NCI-H345 treated with DMSO at 0.1 percent for 48 hours (cell line): ENCODE measurements around the gene MAGI2.

ENCODE experiments used
- DNase-seq: peaks from one replicate; lab custom pipeline; 2025; ENCODE audit not compliant: unreplicated experiment; lab: John Stamatoyannopoulos, UW

Gene MAGI2

DNA sequence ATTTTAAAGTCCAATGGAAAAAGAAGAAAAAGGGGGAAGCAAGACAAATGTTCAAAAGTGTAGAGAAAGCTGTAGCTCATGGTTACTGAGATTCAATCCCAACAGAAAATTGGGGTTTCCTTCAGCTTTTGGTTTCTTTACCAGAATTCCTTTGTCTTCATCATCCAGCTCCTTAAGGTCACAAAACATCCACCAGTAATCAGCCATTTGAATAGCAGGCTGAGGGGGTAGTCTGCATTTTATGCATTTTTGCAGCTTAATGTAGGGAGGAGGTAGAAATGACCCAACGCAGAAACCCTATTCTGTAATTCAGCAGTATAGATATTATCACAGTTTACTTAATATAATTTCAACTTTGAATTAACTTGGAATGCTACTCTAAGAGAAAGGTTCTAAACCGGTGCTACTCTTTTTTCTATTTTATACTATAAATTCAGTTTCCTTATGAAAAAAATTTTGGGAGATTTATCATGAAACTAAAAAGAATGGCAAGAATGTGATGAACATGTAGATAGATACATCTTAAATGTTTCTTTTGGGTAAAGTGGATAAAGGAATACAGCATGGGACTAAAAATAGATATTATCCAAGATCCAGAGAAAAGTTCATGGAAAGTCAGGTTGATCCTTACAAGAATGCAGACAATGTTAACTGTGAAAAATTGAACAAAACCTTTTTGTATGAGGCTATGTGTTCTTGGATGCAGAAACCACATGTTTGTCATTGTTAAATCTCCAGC lies 1058.0 kb downstream of the MAGI2 start:
- DNase-seq: no peak

DNA sequence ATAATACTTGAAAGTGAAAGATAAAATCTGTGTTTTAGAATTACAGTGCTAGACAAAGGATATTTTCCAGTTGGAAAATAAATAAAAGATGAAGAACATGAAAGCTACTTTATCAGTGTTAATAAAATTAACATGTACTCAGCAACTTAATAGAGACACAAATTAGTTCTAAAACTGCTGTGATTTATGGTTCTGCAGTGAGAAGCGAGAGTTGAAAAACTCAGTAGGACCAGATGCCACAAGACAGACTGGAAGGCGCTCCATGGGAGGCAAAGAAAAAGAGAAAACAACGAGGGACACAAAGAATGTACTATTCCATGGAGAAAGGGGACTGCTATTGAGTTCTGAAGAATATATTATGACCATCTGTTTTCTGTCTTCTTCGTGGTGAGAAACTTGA lies 1064.4 kb downstream of the MAGI2 start:
- DNase-seq: no peak

DNA sequence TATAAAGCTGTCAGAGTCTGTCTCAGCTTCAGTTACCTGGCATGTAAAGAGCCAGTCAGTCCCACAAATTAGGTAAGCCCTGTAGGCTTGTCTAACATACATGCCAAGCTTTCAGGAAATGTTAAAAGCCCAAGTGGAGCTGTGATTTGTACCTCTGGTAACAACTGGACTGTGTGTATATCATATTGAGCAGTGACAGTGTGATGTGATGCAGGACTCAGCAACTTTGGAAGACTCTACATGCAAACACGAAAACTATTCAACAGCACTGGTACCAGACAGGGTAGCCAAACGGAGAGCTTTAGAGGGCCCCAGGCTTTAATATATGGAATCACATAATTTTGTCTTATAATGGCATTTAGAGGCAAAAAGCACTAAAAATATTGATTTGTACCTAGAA lies 1066.9 kb downstream of the MAGI2 start:
- no peak for DNase-seq

DNA sequence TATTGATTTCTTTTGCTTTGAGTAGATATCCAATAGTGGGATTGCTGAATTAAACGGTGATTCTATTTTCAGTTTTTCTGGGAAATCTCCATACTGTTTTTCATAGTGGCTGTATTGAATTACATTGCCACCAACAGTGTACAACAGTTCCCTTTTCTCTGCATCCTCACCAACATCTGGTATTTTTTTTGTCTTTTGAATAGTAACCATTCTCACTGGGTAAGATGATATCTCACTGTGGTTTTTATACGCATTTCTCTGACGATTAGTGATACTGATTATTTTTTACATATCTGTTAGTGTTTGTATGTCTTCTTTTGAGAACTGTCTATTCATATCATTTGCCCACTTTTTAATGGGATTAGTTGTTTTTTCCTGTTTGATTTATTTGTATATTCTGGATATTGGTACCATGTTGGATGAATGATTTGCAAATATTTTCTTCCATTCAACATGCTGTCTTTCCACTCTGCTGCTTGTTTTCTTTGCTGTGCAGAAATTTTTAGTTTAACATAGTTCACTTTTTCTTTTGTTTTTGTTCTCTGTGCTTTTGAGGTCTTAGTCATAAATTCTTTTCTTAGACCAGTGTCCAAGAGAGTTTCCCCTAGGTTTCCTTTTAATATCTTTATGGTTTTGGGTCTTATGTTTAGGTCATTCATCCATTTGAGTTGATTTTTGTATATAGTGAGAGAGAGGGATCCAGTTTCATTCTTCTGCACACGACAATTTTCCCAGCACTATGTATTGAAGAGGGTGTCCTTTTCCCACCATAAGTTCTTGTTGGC lies 1070.2 kb downstream of the MAGI2 start:
- no peak for DNase-seq

DNA sequence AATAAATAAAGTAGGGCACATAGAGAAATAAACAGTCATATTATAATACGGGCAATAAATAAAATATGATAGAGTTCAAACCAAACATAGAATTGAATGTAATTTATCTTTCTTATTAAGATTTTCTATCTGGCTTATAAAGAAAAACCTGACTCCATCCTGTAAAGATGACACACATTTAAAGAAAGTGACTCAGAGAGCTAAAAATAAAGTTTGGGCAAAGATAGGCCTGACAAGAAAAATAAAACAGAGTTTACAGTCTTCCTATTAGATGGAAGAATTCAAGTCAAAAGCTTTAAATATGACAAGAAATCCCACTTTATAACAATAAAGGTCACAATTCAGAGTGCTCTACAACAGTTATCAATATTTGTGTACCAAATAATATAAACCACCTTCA lies 1074.3 kb downstream of the MAGI2 start:
- no peak for DNase-seq

DNA sequence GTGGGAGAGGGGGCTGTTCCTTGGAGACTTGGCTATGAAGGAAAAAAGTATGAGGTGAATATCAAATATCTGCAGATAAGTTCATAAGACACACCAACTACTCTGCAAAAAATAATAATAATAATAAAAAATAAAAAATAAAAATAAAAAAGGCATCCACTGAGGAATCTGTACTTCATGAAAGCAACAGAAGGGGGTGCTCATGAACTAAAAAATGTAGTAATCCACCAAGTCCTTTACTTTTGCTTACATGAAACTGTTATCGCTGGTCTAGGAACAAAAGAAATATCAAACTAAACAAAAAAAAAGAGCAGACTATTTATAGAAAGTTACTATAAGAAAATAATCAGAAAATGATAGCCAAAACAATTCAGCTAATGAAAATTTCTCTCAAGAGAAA lies 1075.9 kb downstream of the MAGI2 start:
- no peak for DNase-seq

DNA sequence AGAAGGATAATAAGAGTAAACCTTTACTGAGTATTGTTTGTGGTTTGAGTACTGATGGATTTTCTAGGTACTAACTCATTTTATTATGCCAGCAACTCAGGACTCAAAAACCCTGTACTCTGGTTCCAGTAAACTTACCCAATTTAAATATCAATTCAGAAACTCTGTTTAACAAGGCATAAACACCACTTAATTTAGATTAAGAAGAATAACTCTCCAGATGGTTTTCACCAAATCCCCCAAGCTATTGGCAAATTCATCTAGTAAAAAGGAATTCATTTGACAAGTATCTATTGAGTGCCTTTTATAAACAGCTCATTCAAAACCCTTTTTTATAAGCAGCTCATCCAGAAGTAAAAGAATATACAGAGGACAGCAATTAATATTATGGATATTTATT lies 1082.5 kb downstream of the MAGI2 start:
- no peak for DNase-seq

DNA sequence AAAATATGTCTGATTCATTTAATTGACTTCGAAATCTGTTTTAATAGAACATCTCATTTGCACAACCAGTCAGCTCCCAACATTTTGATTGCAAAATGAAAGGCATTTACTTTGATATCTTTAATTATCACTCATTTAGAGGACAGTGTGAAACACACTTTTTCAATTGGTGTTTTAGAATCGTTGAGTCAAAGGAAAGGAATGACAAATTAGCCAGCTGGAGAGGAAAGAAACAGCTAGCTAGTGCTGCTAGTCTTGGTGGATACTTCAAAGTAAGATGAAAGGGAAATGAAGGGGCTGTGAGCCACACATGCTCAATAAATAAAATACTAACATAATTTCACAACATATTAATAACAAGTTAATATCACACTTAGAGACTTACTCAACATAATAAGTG lies 1084.7 kb downstream of the MAGI2 start:
- no peak for DNase-seq

DNA sequence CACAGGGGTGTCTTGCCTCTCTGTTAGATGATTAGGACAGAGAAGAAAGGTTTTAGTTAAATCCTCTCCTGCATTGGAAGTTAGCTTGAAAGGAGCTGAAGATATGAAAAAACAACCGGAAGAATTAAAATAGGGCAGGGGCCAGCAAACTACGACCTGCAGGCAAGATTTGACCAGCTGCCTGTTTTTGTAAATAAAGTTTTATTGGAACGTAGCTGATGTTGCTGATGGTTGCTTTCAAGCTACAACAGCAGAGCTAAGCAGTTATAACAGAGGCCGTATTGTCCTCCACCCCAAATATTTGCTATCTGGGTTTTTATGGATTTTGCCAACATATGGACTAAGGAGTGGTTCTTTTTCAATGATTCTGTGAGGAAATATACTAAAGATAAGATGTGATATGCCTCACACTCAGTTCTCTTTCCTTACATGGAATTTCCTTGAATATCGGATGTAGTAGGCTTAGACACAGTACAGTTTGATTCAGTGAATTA lies 1086.1 kb downstream of the MAGI2 start:
- DNase-seq: no peak

DNA sequence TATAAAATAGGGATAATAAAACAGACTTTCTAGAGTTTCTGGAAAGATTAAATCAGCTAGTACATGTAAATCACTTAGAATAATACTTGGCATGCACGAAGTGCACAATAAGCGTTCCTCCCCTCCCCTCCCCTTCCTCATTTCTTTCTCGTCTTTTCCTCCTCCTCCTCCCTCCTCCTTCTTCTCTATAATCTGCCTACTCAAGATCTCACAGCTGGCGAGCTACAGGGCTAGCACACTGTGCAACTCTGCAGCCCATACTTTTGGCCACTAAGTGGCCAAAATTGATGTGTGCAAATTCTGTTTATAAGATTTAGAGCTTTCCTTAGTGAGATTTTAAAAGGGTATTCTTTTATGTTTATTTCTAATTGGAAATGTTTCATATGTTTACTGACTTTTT lies 1089.6 kb downstream of the MAGI2 start:
- no peak for DNase-seq

DNA sequence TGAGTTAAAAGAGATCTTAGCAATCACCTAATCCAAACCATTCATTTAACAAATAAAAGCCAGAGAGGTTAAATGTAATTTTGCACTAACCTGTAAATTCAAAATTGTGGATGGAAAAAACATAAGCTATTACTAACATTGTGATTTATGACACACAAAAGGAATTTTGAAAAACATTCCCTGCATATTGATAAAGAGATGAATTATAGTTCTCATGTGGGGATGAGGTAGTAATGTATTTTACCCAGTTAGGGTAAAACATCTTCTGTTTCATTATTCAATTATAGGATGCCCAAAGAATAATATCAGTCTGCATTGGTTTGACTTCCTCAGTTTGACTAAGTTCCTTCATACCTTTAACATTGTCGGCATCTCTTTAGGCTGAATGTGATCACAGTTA lies 1093.6 kb downstream of the MAGI2 start:
- no peak for DNase-seq

DNA sequence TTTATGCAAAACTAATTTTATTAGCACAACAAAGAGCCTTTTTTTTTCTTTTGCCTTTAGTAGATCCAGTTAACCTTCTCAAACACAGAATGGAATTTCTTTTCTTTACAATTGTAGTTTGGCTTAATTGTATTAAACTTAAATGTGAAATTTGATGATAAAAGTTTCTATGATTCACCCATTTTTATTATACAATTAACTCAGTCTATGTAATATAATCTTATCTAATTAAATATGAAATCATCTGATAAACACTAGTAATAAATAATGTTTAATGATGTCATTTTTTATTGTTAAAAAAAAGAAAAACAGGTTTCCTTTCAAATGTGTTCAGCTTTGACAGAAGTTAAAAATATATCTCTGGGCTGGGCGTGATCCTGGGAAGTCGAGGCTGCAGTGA lies 1095.8 kb downstream of the MAGI2 start:
- DNase-seq: no peak

DNA sequence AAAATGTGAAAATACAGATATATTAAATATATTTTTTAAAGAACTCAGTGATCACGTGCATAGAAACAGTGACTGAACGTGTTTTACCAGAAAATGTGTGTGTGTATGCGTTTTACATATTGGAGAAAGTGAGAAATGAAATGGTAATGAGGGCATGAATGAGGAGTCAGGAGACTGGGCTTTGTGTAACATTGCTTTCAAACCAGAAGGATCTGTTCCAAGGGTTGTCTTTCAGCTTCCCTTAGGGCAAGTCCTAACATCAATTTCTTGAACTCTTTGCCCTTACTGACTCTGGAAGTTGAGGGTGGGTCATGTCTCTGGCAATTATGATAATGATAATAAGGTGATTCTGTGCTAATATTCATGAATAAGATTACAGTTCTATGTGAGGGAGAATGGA lies 1097.6 kb downstream of the MAGI2 start:
- DNase-seq: no peak

DNA sequence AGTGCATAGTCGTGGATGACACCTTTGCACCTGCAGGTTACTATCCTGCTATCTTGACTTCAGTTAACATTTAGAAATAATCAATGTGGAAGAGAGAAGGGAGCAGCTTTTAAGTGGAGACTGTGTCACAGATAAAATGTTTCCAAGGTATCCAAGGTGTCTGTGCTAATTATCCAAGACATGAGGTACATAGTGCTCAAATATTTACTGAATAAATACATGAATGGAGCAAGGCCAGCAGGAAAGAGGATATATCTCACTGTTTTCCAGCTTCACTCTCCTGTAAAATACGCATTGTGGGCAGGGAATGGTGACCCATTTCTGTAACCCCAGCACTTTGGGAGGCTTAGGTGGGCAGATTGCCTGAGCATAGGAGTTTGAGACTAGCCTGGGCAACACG lies 1102.5 kb downstream of the MAGI2 start:
- no peak for DNase-seq

DNA sequence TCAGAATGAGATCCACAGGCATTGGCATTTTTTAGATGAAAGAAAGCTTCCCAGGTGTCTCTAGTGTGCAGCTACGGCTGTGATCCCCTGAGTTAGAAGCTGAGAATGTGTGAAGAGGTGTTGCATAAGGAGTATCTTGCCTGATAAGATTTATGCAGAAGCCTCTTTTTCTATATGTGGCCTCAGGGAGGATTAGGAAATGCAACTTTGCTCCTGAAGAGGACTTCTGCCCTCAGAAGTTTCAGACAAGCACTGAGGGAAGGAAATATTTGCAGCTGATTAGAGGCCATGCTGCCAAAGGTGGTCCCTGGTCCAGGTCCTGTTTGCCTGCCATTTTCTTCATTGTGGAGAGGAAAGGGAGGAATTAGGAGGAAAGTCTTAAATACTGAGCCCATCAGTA lies 1103.1 kb downstream of the MAGI2 start:
- no peak for DNase-seq

DNA sequence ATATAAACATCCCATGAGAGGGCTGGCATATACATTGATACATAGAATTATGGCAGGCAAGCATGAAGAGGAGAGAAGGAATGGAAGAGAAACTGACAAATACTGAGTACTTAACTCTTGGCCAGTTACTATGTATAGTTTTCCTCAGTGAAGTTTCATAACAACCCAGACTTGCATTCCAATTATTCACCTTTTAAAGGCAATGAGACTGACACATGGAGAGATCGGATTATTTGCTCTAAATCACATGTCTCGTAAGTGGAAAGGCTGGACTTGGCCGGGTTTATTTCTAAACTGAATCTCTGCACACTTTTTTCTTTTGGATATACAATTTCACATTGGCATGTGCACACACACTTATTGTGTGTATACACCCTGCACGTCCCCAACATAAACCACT lies 1106.6 kb downstream of the MAGI2 start:
- DNase-seq: no peak

DNA sequence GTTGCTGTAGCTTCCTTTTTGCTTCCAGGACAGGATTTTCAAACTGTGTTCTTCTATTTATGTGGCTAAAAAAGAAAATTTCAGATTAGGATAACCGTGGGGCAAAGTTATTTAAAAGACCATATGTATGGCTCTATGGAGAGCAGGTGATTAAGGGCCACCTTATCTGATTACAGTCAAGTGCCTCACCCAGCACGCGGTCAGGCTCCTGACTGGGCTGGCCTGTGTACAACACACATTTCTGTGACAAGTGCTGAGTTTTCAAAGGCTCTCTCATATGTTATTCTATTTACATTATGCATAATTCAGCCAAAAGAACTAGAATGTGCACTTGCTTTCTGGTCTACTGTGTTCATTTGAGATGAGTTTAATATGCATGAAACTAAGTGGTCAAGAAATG lies 1107.5 kb downstream of the MAGI2 start:
- DNase-seq: no peak

DNA sequence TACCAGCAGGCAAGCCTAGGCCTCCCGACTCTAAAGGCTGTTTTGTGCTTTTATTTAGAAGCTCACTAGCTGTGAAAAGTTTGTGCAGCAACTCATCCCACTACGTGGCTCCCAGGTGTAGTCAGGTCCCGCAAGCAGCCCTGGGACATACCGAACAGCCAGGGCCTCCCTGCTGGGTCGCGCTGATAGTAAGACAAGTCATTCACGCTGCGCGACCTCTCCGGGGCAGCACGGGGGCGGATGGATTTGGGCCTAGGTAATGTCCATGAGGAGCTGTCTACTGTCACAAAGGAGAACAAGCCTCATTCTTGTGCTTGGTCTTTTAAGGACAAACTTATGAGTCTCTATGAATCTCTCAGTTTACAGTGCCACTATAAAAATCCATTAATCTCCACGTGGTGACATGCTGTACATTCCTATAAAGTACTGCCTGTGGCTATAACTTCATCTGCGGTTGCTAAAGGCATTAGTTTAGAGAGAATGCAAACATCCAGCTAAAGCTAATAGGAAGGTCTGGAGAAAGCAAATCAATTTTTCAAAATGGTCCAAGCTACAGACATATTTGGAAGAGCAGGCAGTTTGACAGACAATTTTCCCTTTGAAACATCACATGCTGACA lies 1108.1 kb downstream of the MAGI2 start:
- no peak for DNase-seq

DNA sequence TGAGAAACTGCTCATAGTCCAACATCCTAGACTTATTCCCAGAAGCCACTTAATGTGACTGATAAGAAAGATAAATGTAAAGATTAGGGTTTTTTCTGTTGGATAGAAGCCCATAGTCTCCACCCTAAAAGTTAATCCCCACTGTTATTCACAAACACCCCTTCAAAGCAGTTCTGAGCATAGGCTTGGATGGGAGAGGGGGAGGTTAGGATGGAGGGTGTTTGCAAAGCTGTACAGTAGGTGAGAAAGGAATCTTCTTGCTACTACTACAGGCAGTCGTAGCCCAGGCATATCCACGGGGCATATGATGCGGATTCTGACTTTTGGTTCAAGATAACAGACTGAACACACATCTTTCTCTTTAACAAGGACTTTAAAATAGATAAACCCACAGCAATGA lies 1119.0 kb downstream of the MAGI2 start:
- DNase-seq: no peak

DNA sequence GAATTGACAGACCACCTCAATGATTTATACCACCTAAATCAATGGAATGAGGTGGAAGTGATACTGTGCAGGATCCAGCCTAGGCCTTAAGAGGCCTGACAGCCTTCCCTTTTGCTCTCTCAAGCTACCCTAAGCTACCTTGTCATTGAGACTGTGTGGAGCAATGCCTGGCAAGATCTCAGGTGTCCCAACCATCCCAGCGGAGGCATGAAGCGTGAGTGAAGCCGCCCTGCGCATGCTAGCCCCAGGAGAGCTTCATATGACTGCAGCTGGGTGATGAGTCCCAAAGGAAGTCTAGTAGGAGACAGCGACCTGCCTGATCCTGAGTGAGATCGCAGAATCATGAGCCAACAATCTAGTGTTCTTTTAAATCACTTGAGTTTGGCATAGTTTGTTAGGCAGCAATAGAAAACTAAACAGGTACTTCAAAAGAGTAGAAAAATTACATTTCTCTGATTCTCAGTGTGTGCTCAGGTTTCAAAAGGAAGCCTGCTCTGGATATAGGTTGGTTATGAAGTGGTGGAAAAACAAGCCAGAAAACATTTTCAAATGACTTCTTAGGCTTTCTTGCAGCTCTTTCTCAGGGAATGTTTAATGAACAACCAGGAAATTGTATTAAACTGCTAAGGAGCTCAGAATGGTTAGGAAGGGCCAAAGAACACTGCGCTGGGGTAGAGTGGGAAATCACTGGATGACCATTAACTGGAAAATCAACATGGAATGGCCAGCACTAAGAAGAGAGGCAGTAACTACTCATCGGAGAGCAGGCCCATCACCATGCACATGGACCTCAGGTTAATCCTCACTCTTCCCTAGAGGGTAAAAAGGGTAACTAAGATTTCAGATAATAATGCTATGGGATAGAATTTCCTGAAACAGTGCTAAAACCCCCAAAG lies 1119.7 kb downstream of the MAGI2 start:
- DNase-seq: no peak

DNA sequence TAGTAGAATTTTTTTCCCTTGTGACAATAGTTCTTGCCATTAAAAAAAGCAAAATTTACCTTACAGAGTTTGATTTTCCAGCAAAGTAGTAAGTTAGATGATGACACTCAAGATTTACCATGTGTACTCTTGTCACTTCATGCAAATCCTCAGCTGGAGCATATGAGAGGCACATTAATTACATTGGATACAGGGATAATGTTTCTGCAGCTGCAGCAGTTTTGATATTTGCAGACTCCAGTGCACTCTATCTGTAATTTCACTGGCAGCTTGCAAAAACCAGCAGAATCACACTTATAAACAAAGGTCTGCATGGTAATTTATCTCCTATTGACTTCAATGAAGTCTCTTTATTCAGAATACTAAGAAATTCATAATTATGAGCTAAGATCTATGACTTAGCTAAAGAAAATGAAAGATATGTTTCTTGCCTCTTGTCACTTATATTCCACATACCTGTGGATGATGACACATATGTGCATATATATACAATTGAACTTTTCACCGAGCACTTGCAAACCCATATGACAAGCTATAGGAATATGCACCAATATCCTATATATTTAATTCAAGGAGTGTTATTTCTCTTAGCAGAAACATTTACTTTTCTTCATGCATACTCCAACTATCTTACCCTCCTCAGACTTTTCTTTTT lies 1124.3 kb downstream of the MAGI2 start:
- no peak for DNase-seq
